Sigmoid colon (tissue), 7 donors: ENCODE measurements around the gene SLC16A1. TPM values are rescaled to one million over a fixed set of nuclear protein-coding genes. Genes with fewer than 3 reads are reported as not detected.

ENCODE experiments used
- DNase-seq: peaks from one replicate; pipeline ENCODE4 v3.0.0-alpha.2; 2019
- H3K27ac ChIP-seq, 4 donors: fragments of 200-600 bp; sonication (generic); one replicate each; pipeline ENCODE4 v1.5.1; 2016 to 2019; ENCODE audit warnings: mild to moderate bottlenecking in 1 of 4
- H3K27me3 ChIP-seq, 3 donors: fragments of 200-600 bp; sonication (generic); one replicate each; pipeline ENCODE4 v1.5.1; 2019; ENCODE audit warnings: mild to moderate bottlenecking in 1 of 3
- H3K36me3 ChIP-seq, 4 donors: fragments of 200-600 bp; sonication (generic); one replicate each; pipeline ENCODE4 v1.5.1; 2016 to 2019
- H3K4me1 ChIP-seq, 4 donors: fragments of 200-600 bp; sonication (generic); one replicate each; pipeline ENCODE4 v1.5.1; 2017 to 2019
- H3K4me3 ChIP-seq, 4 donors: fragments of 200-600 bp; sonication (generic); one replicate each; pipeline ENCODE4 v1.5.1; 2017 to 2019; ENCODE audit warnings: mild to moderate bottlenecking in 2 of 4, moderate library complexity in 1 of 4
- H3K9me3 ChIP-seq, 4 donors: fragments of 200-600 bp in 3 of 4; sonication (generic) in 3 of 4; one replicate each; pipeline versions ENCODE4 v1.5.1 to v1.6.1; 2013 to 2019
- CTCF ChIP-seq, 4 experiments: fragments of 450-650 bp in 3 of 4; fragments of 200-600 bp in 1 of 4; IDR thresholded peaks; one replicate each; pipeline ENCODE4 v1.5.1; 2016 to 2019; ENCODE audit warnings: antibody characterized with exemption in 4 of 4, mild to moderate bottlenecking in 3 of 4, moderate library complexity in 2 of 4
- EP300 ChIP-seq, 4 donors: sonication (generic); formaldehyde crosslinking; IDR thresholded peaks; one replicate each; pipeline ENCODE4 v1.6.1; 2017; ENCODE audit warnings: antibody characterized with exemption in 4 of 4
- POLR2A ChIP-seq, 2 donors: fragments of 450-650 bp; IDR thresholded peaks; one replicate each; pipeline ENCODE4 v1.6.1; 2016; ENCODE audit warnings: antibody characterized with exemption in 2 of 2, mild to moderate bottlenecking in 2 of 2, moderate library complexity in 2 of 2
- POLR2AphosphoS5 ChIP-seq, 4 donors: sonication (generic); formaldehyde crosslinking; IDR thresholded peaks; one replicate each; pipeline ENCODE4 v1.6.1; 2017; ENCODE audit warnings: antibody characterized with exemption in 4 of 4
- WGBS, 2 donors: extraction: QIAGEN DNeasy Blood & Tissue Kit; methylation state at CpG; one replicate each; pipeline ENCODE4 v1.1.7; 2013; 5-methylcytosine and 5-hydroxymethylcytosine counted together
- intact Hi-C: fragments of 100-400 bp; cut with DNase I; formaldehyde crosslinking; loops from one replicate; pipeline ENCODE4 v1.15.1; 2023
- polyA plus RNA-seq, 3 donors: library from polyadenylated mRNA; stranded (reverse); fragments of 200-250 nt; gene quantifications; one replicate each; pipeline ENCODE4 v1.2.3, GENCODE V29; 2013
- total RNA-seq, 4 donors: library from RNA; depleted of rRNA; stranded (reverse); fragments of >200 nt; gene quantifications; one replicate each; pipeline ENCODE4 v1.1.0, GENCODE V29; 2016
- donor health status: healthy with polysubstance abuse.
- donor health status: Bipolar disorder and iron deficiency.
- donor health status: healthy.

The SLC16A1 gene
- total and polyA plus RNA-seq, 7 donors, result 10.8 to 80.5 (median 48.7) TPM

- no peak for DNase-seq
- Histone ChIP-seq H3K27me3 (no peaks in the 10 kb centered on the region), H3K27ac (peak overlapping the region in 2 of 4 donors; percentile 42 to 57), H3K4me1 (peaks cover 0 to 53% (median 37%) of the 10 kb centered on the region in 4 donors), H3K36me3 (no peaks in the 10 kb centered on the region), H3K4me3 (no peak overlapping the region), H3K9me3 (no peaks in the 10 kb centered on the region)
- no peak for TF ChIP-seq CTCF (IDR thresholded peaks at IDR 0.05)
- WGBS, 2 donors, result 45 to 71% methylated on average over 3 of the region's 3 CpGs
- intact Hi-C loops, result no loop called here
These were observed 17.8 kb downstream of the SLC16A1 start for GRCh38 chr1:112938210-112938609.

GRCh38 chr1:112937495-112937894 is 18.5 kb downstream of the SLC16A1 start:
- H3K4me3 ChIP-seq, result peak overlapping the region in 1 of 4 donors; percentile 2
- no peak for TF ChIP-seq EP300 (IDR thresholded peaks at IDR 0.05)
- no peak for TF ChIP-seq CTCF (IDR thresholded peaks at IDR 0.05)
- TF ChIP-seq POLR2AphosphoS5 (IDR thresholded peaks at IDR 0.05), result no peak
- TF ChIP-seq POLR2A (IDR thresholded peaks at IDR 0.05), result no peak
- no peaks in the 10 kb centered on the region for H3K36me3 ChIP-seq
- H3K27ac ChIP-seq, result peak overlapping the region in 3 of 4 donors; percentile 25 to 57 (median 42)
- H3K4me1 ChIP-seq, result peaks cover 0 to 53% (median 37%) of the 10 kb centered on the region in 4 donors
- no peak for DNase-seq
- intact Hi-C loops, result no loop called here
- H3K9me3 ChIP-seq, result no peaks in the 10 kb centered on the region
- no peaks in the 10 kb centered on the region for H3K27me3 ChIP-seq

- no peak for DNase-seq
- Histone ChIP-seq H3K36me3 (no peaks in the 10 kb centered on the region), H3K4me3 (peak overlapping the region in 1 of 4 donors; percentile 2), H3K9me3 (no peaks in the 10 kb centered on the region), H3K27me3 (no peaks in the 10 kb centered on the region), H3K4me1 (peaks cover 0 to 51% (median 37%) of the 10 kb centered on the region in 4 donors), H3K27ac (peak overlapping the region in 3 of 4 donors; percentile 25 to 57 (median 42))
- TF ChIP-seq POLR2AphosphoS5 (IDR thresholded peaks at IDR 0.05), result no peak
- no peak for TF ChIP-seq POLR2A (IDR thresholded peaks at IDR 0.05)
- TF ChIP-seq EP300 (IDR thresholded peaks at IDR 0.05), result no peak
- TF ChIP-seq CTCF (IDR thresholded peaks at IDR 0.05), result no peak
- intact Hi-C loops, result no loop called here
- WGBS, 2 donors, result 73 to 82% methylated on average over 2 of the region's 2 CpGs
These were observed 18.9 kb downstream of the SLC16A1 start for GRCh38 chr1:112937070-112937469.

DNA sequence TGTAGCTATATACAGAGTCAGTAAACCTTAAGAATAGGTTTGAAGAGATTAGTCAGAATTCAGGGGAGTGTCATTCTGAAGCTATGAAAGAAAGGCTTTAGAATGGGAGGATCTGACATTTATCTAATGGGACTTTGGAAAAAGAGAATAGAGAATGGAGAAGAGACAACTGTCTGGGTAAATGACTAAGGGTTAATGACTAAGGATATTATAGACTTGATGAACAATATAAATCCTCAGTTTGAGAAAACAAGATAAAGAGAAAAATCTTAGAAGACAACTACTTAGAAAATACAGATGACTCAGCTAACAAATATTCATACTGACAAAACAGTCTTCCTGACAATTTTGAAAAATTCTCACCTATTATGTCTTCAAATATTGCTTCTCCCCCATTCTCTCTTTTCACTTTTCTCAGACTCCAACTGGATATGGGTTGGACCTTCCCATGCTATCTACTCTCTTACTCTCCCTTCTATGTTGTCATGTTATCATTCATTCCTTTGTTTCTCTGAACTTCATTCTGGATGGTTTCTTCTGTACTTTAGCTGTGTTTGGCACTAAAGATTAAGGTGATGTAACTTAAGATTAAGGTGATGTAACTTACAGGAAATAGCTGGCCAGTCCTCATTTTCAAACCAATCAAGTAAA is 20.4 kb downstream of the SLC16A1 start:
- TF ChIP-seq POLR2A (IDR thresholded peaks at IDR 0.05) (no peak), CTCF (IDR thresholded peaks at IDR 0.05) (no peak), POLR2AphosphoS5 (IDR thresholded peaks at IDR 0.05) (no peak), EP300 (IDR thresholded peaks at IDR 0.05) (no peak)
- Histone ChIP-seq H3K4me3 (no peak overlapping the region), H3K27ac (peak overlapping the region in 2 of 4 donors; percentile 13 to 57), H3K4me1 (peaks cover 0 to 46% (median 34%) of the 10 kb centered on the region in 4 donors), H3K9me3 (no peaks in the 10 kb centered on the region), H3K36me3 (no peaks in the 10 kb centered on the region), H3K27me3 (no peaks in the 10 kb centered on the region)
- DNase-seq, result no peak
- intact Hi-C loops, result no loop called here

GRCh38 chr1:112934577-112934976 is 21.4 kb downstream of the SLC16A1 start:
- Histone ChIP-seq H3K27ac (peak overlapping the region in 2 of 4 donors; percentile 13 to 34), H3K9me3 (no peaks in the 10 kb centered on the region), H3K27me3 (no peaks in the 10 kb centered on the region), H3K4me1 (peaks cover 0 to 52% (median 35%) of the 10 kb centered on the region in 4 donors), H3K4me3 (no peak overlapping the region), H3K36me3 (no peaks in the 10 kb centered on the region)
- TF ChIP-seq POLR2A (IDR thresholded peaks at IDR 0.05) (no peak), EP300 (IDR thresholded peaks at IDR 0.05) (no peak), CTCF (IDR thresholded peaks at IDR 0.05) (no peak), POLR2AphosphoS5 (IDR thresholded peaks at IDR 0.05) (no peak)
- WGBS, 2 donors, result 68 to 83% methylated on average over 3 of the region's 3 CpGs
- DNase-seq, result no peak
- intact Hi-C loops, result no loop called here
